Uterus (tissue), 4 donors: Measurements from ENCODE around the gene CHN2. TPM values are rescaled to one million over a fixed set of nuclear protein-coding genes. Genes with fewer than 3 reads are reported as not detected.

Experiments
- DNase-seq, 2 donors: peaks; one replicate each; pipeline ENCODE4 v3.0.0-alpha.2; 2019 to 2020
- H3K27ac ChIP-seq, 2 donors: fragments of 200-600 bp; sonication (generic); 1 replicate in 1 of 2; 2 replicates in 1 of 2; pipeline ENCODE4 v1.5.1; 2016 to 2018
- H3K27me3 ChIP-seq, 2 donors: fragments of 200-600 bp; sonication (generic); one replicate each; pipeline ENCODE4 v1.5.1; 2018 to 2019; ENCODE audit warnings: control low read depth in 1 of 2
- H3K36me3 ChIP-seq, 2 donors: fragments of 200-600 bp; sonication (generic); one replicate each; pipeline ENCODE4 v1.5.1; 2019; ENCODE audit warnings: control low read depth in 1 of 2
- H3K4me1 ChIP-seq, 2 donors: fragments of 200-600 bp; sonication (generic); one replicate each; pipeline ENCODE4 v1.5.1; 2018 to 2019; ENCODE audit warnings: control low read depth in 1 of 2
- H3K4me3 ChIP-seq, 2 donors: fragments of 200-600 bp; sonication (generic); 1 replicate in 1 of 2; 2 replicates in 1 of 2; pipeline ENCODE4 v1.5.1; 2018 to 2019; ENCODE audit warnings: mild to moderate bottlenecking in 1 of 2
- H3K9me3 ChIP-seq, 2 donors: fragments of 200-600 bp; sonication (generic); one replicate each; pipeline ENCODE4 v1.5.1; 2019; ENCODE audit warnings: control low read depth in 1 of 2
- POLR2A ChIP-seq, 2 donors: fragments of 450-650 bp; IDR thresholded peaks; one replicate each; pipeline ENCODE4 v1.6.1; 2016; ENCODE audit warnings: antibody characterized with exemption in 2 of 2, mild to moderate bottlenecking in 1 of 2, moderate library complexity in 1 of 2
- intact Hi-C: fragments of 100-400 bp; cut with DNase I; formaldehyde crosslinking; loops from one replicate; pipeline ENCODE4 v1.15.1; 2023; ENCODE audit warnings: low total_unique reads
- total RNA-seq, 4 donors: library from RNA; depleted of rRNA in 3 of 4; stranded (reverse); fragments of >200 nt in 3 of 4; gene quantifications; one replicate each; pipeline versions ENCODE4 v1.1.0 to v1.2.4, GENCODE V29; 2014 to 2023
- TF ChIP-seq, protein P1 (sequence below), 4 experiments: fragments of 200-600 bp in 2 of 4; fragments of 450-650 bp in 2 of 4; sonication (generic) in 2 of 4; IDR thresholded peaks; one replicate each; pipeline ENCODE4 v1.5.1; 2016 to 2019; ENCODE audit warnings: antibody characterized with exemption in 4 of 4, mild to moderate bottlenecking in 2 of 4, moderate library complexity in 1 of 4
- donor health status: DM: yes; HTN: yes; CAD: no.

The CHN2 gene
- total RNA-seq, 4 donors from 2014 or later: 9.8 to 22.9 (median 18.3) TPM

DNA sequence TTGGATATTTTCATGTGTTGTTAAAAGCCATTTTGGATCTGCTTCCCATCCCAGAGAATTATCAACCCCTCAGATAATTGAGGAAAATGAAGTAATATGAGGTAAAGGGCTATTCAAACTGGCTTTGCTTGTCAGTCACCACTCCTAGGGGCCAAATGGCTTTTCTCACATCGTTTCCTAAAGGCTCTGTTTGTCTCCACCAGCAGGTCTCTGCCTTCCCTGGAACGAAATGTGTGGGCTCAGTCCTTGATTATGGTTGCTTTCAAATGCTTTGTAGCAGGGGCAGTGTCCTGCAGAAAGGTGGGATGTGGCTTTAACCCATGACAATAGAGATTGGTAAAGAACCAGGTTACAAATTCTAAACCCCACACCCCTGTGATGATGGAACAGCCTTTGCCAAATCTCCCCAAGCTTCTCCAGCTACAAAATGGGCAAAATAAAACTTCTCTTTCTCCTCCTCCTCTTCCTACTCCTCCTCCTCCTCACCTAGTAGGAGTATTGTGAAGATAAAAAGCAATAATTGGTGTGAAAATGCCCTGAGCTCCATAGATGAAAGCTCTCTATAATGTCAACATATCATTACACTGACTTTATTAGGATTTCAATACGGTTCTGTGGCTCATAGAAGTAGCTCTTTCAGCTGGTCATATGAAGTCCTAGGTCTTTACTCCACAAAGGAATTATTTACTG, 127.6 kb downstream of the CHN2 start:
- intact Hi-C loops: no loop called here
- TF ChIP-seq, protein P1, sequence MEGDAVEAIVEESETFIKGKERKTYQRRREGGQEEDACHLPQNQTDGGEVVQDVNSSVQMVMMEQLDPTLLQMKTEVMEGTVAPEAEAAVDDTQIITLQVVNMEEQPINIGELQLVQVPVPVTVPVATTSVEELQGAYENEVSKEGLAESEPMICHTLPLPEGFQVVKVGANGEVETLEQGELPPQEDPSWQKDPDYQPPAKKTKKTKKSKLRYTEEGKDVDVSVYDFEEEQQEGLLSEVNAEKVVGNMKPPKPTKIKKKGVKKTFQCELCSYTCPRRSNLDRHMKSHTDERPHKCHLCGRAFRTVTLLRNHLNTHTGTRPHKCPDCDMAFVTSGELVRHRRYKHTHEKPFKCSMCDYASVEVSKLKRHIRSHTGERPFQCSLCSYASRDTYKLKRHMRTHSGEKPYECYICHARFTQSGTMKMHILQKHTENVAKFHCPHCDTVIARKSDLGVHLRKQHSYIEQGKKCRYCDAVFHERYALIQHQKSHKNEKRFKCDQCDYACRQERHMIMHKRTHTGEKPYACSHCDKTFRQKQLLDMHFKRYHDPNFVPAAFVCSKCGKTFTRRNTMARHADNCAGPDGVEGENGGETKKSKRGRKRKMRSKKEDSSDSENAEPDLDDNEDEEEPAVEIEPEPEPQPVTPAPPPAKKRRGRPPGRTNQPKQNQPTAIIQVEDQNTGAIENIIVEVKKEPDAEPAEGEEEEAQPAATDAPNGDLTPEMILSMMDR (IDR thresholded peaks at IDR 0.05): no peak
- no peak for TF ChIP-seq POLR2A (IDR thresholded peaks at IDR 0.05)
- H3K27me3 ChIP-seq: no peaks in the 10 kb centered on the region

DNA sequence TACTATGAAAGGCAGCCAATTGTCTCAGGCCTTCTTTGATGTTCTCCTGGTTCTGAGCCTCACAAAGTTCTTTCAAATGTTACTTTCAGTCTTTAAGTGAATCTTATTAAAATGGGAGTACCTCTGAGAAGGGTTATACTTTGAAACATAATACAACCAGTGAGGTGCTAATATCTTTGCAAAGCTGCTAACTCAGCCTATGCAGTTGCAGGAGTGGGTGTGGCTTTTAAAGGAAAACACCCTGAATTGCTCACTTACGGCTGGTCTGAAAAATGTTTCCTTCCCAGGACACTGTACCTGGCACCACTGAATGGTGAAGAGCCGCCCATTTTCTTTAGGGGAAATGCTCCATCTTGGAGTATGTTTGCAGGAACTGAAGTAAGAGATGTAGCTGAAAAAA, 130.9 kb downstream of the CHN2 start:
- intact Hi-C loops: no loop called here
- Histone ChIP-seq H3K27ac (no peak overlapping the region), H3K27me3 (no peaks in the 10 kb centered on the region), H3K36me3 (no peaks in the 10 kb centered on the region), H3K4me3 (no peak overlapping the region), H3K4me1 (no peaks in the 10 kb centered on the region), H3K9me3 (no peaks in the 10 kb centered on the region)
- no peak for DNase-seq
- no peak for TF ChIP-seq POLR2A (IDR thresholded peaks at IDR 0.05)
- TF ChIP-seq, protein P1 (IDR thresholded peaks at IDR 0.05): no peak

More for the DNA sequence above, 127.6 kb downstream of the CHN2 start:
- DNase-seq: no peak
- Histone ChIP-seq H3K4me3 (no peak overlapping the region), H3K4me1 (no peaks in the 10 kb centered on the region), H3K27ac (no peak overlapping the region), H3K9me3 (no peaks in the 10 kb centered on the region), H3K36me3 (no peaks in the 10 kb centered on the region)

DNA sequence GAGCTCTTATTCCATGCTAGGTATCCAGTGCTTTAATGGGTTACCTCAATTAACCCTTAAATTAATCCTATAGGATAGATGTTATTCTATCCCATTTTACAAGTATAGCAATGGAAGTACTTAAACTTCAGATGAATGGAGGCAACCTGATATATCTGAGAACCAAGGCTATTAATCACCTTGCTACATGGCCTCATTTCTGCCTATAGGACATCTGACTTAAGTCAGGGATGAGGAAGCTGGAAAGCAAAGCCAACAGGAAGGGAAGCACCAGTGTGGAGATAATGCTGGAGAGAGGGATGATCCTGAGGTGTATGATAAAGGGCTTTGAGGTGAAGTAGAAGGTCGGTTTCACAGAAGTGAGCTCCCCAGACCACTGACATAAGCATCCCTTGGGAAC, 132.3 kb downstream of the CHN2 start:
- H3K4me3 ChIP-seq: no peak overlapping the region
- intact Hi-C loops: no loop called here
- no peak overlapping the region for H3K27ac ChIP-seq
- no peaks in the 10 kb centered on the region for H3K27me3 ChIP-seq
- TF ChIP-seq, protein P1 (IDR thresholded peaks at IDR 0.05): no peak
- no peak for TF ChIP-seq POLR2A (IDR thresholded peaks at IDR 0.05)
- H3K36me3 ChIP-seq: no peaks in the 10 kb centered on the region
- H3K4me1 ChIP-seq: no peaks in the 10 kb centered on the region
- H3K9me3 ChIP-seq: no peaks in the 10 kb centered on the region
- no peak for DNase-seq

DNA sequence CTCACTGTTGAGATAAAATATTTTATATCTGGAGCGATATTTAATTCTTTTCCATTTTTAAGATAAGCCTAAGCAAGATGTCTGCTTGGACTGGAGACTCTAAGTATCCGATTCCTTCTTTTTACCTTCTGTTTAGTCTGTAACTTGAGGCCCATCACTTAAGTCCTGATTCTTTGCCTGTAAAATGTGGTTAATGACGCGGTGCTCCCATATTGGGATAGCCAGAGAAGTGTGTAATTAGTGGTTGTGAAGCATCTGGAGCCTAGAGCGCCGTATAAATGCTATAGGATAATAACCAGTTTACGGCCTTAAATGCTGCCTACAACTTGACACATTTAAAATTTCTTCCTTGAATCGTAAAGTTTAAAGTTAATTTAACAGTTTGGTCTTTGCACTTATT, 132.9 kb downstream of the CHN2 start:
- Histone ChIP-seq H3K4me1 (no peaks in the 10 kb centered on the region), H3K27me3 (no peaks in the 10 kb centered on the region), H3K9me3 (no peaks in the 10 kb centered on the region), H3K4me3 (no peak overlapping the region), H3K27ac (no peak overlapping the region), H3K36me3 (no peaks in the 10 kb centered on the region)
- intact Hi-C loops: no loop called here
- TF ChIP-seq POLR2A (IDR thresholded peaks at IDR 0.05): no peak
- TF ChIP-seq, protein P1 (IDR thresholded peaks at IDR 0.05): no peak
- DNase-seq: no peak

DNA sequence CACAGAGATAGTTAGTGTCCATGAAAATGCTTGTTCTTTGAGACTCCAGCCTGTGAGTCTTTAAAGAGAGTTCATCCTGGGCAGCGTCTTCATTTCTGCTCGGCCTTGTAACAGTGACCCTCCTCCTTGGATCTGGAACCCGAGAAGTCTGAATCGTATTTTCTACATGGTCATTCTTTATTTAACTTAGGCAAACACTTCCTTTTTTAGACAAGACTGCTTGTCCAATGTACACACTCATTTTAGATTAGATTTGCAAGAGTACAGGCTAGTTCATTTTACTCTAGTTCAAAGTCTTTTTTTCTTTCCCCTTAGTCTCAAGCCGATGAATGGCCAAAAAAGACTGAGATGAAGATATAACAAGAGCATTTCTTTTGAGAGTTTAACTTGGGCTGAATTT, 133.5 kb downstream of the CHN2 start:
- H3K9me3 ChIP-seq: no peaks in the 10 kb centered on the region
- no peaks in the 10 kb centered on the region for H3K4me1 ChIP-seq
- no peak overlapping the region for H3K4me3 ChIP-seq
- TF ChIP-seq, protein P1 (IDR thresholded peaks at IDR 0.05): no peak
- no peak for TF ChIP-seq POLR2A (IDR thresholded peaks at IDR 0.05)
- H3K27me3 ChIP-seq: no peaks in the 10 kb centered on the region
- H3K36me3 ChIP-seq: no peaks in the 10 kb centered on the region
- no peak overlapping the region for H3K27ac ChIP-seq
- DNase-seq: no peak
- intact Hi-C loops: no loop called here
